SU-DHL-6 (cell line): ENCODE measurements around the gene TCF4.

ENCODE experiments used
- H2AFZ ChIP-seq: fragments of 200-600 bp; sonication (generic); 2 replicates; pipeline ENCODE4 v1.6.1; 2014; ENCODE audit warnings: low read depth, mild to moderate bottlenecking, moderate library complexity, mixed read lengths, antibody characterized with exemption, low read length; ENCODE audit not compliant: severe bottlenecking
- H3F3A ChIP-seq: fragments of 200-600 bp; shearing (Covaris generic); 2 replicates; pipeline ENCODE4 v1.6.0; 2016; ENCODE audit warnings: antibody characterized with exemption, mild to moderate bottlenecking; ENCODE audit not compliant: insufficient read depth
- H3K27ac ChIP-seq: fragments of 200-600 bp; sonication (generic); 2 replicates; pipeline ENCODE4 v1.5.1; 2016; ENCODE audit warnings: low read depth, mild to moderate bottlenecking, low read length, moderate library complexity, mixed read lengths
- H3K27me3 ChIP-seq: fragments of 200-600 bp; sonication (generic), shearing (Covaris generic); 2 replicates; pipeline ENCODE4 v1.6.0; 2014; ENCODE audit warnings: mild to moderate bottlenecking, low read length
- H3K36me3 ChIP-seq: fragments of 200-600 bp; sonication (generic); 2 replicates; pipeline ENCODE4 v1.6.1; 2014; ENCODE audit warnings: mild to moderate bottlenecking, low read length, mixed read lengths
- H3K4me2 ChIP-seq: fragments of 300-600, 200-600 bp; shearing (Covaris generic), sonication (generic); 2 replicates; pipeline ENCODE4 v1.6.0; 2014; ENCODE audit warnings: low read length, low read depth, mild to moderate bottlenecking; ENCODE audit not compliant: poor library complexity, severe bottlenecking
- H3K4me3 ChIP-seq: fragments of 200-600 bp; sonication (generic); 2 replicates; pipeline ENCODE4 v1.5.1; 2014; ENCODE audit warnings: antibody characterized with exemption, low read length, mild to moderate bottlenecking, mixed read lengths; ENCODE audit not compliant: insufficient read depth, poor library complexity, severe bottlenecking
- H3K79me2 ChIP-seq: fragments of 200-600 bp; sonication (generic); 2 replicates; pipeline ENCODE4 v1.6.1; 2014; ENCODE audit warnings: mild to moderate bottlenecking, low read length, moderate library complexity; ENCODE audit not compliant: insufficient read depth
- H3K9ac ChIP-seq: fragments of 200-600 bp; sonication (generic); 2 replicates; pipeline ENCODE4 v1.7.0; 2014; ENCODE audit warnings: mild to moderate bottlenecking, low read length
- H3K9me2 ChIP-seq: fragments of 200-600 bp; sonication (generic); replicated peaks from 2 replicates; pipeline ENCODE4 v1.6.1; 2014; ENCODE audit warnings: low read length; ENCODE audit not compliant: insufficient read depth
- H3K9me3 ChIP-seq: fragments of 200-600 bp; sonication (generic); 2 replicates; pipeline ENCODE4 v1.6.1; 2014; ENCODE audit warnings: low read length, mixed read lengths; ENCODE audit not compliant: insufficient read depth
- H4K20me1 ChIP-seq: fragments of 200-600 bp; sonication (generic); 2 replicates; pipeline ENCODE4 v1.6.1; 2014; ENCODE audit warnings: low read depth, mild to moderate bottlenecking, antibody characterized with exemption, low read length, moderate library complexity, mixed read lengths
- EZH2phosphoT487 ChIP-seq: fragments of 200-600 bp; sonication (generic), shearing (Covaris generic); conservative IDR thresholded peaks from 2 replicates; pipeline ENCODE4 v1.6.1; 2018; ENCODE audit warnings: mild to moderate bottlenecking, antibody characterized with exemption, low read length, moderate library complexity, mixed read lengths
- TF ChIP-seq, protein P1 (sequence below): fragments of 200-600 bp; sonication (generic); IDR thresholded peaks from one replicate; pipeline ENCODE4 v1.5.1; 2017; ENCODE audit warnings: antibody characterized with exemption, mild to moderate bottlenecking, low read length, moderate library complexity; ENCODE audit not compliant: insufficient read depth, poor library complexity, severe bottlenecking

TCF4 gene

DNA sequence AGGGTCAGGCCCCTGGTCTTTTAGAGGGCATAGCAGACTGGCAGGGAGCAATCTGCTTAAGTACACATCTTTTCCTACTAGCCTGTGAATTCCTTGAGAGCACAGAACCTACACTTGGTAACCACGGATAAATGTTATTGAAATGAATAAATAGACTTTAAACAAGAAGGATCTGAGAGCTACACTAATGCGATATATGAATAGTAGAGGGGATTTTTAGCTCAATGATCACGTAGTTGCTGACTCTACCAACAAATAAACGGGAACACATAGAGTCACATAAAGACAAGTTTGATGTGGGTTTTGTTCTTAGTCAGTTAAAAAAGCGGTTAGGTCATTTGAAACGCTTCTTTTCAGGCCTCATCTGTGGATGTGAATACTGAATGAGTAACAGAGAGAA, 338.4 kb downstream of the TCF4 start:
- no peak overlapping the region for H3K4me2 ChIP-seq
- H3K27ac ChIP-seq: no peak overlapping the region
- H2AFZ ChIP-seq: no peak overlapping the region
- no peaks in the 10 kb centered on the region for H3K27me3 ChIP-seq
- H4K20me1 ChIP-seq: no peaks in the 10 kb centered on the region
- no peaks in the 10 kb centered on the region for H3K79me2 ChIP-seq
- no peaks in the 10 kb centered on the region for H3K9me2 ChIP-seq
- no peaks in the 10 kb centered on the region for H3K9me3 ChIP-seq
- no peak overlapping the region for H3K9ac ChIP-seq
- H3F3A ChIP-seq: no peaks in the 10 kb centered on the region
- no peaks in the 10 kb centered on the region for H3K36me3 ChIP-seq
- H3K4me3 ChIP-seq: no peak overlapping the region
- TF ChIP-seq, protein P1, sequence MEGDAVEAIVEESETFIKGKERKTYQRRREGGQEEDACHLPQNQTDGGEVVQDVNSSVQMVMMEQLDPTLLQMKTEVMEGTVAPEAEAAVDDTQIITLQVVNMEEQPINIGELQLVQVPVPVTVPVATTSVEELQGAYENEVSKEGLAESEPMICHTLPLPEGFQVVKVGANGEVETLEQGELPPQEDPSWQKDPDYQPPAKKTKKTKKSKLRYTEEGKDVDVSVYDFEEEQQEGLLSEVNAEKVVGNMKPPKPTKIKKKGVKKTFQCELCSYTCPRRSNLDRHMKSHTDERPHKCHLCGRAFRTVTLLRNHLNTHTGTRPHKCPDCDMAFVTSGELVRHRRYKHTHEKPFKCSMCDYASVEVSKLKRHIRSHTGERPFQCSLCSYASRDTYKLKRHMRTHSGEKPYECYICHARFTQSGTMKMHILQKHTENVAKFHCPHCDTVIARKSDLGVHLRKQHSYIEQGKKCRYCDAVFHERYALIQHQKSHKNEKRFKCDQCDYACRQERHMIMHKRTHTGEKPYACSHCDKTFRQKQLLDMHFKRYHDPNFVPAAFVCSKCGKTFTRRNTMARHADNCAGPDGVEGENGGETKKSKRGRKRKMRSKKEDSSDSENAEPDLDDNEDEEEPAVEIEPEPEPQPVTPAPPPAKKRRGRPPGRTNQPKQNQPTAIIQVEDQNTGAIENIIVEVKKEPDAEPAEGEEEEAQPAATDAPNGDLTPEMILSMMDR: no peak
- no peak for TF ChIP-seq EZH2phosphoT487

- Histone ChIP-seq H3K27ac (no peak overlapping the region), H4K20me1 (no peaks in the 10 kb centered on the region), H3K9me3 (no peaks in the 10 kb centered on the region), H3K9ac (no peak overlapping the region), H3K79me2 (no peaks in the 10 kb centered on the region), H3F3A (no peaks in the 10 kb centered on the region), H3K27me3 (0 out of 2 replicates have a peak, but pooled peaks cover 3% of the 10 kb centered on the region), H3K9me2 (no peaks in the 10 kb centered on the region), H3K36me3 (no peaks in the 10 kb centered on the region), H3K4me3 (no peak overlapping the region), H2AFZ (no peak overlapping the region), H3K4me2 (no peak overlapping the region)
- TF ChIP-seq EZH2phosphoT487: no peak
- TF ChIP-seq, protein P1: no peak
These were observed 339.5 kb downstream of the TCF4 start for GRCh38 chr18:55248495-55248894.

- H2AFZ ChIP-seq: no peak overlapping the region
- no peak overlapping the region for H3K4me2 ChIP-seq
These were observed 341.0 kb downstream of the TCF4 start for GRCh38 chr18:55247032-55247431.

More at GRCh38 chr18:55247032-55247431, 341.0 kb downstream of the TCF4 start:
- Histone ChIP-seq H4K20me1 (no peaks in the 10 kb centered on the region), H3K79me2 (no peaks in the 10 kb centered on the region), H3K36me3 (no peaks in the 10 kb centered on the region), H3K27ac (no peak overlapping the region), H3F3A (no peaks in the 10 kb centered on the region), H3K27me3 (0 out of 2 replicates have a peak, but pooled peaks cover 3% of the 10 kb centered on the region), H3K9ac (no peak overlapping the region), H3K4me3 (no peak overlapping the region), H3K9me3 (no peaks in the 10 kb centered on the region), H3K9me2 (no peaks in the 10 kb centered on the region)
- TF ChIP-seq, protein P1: no peak
- TF ChIP-seq EZH2phosphoT487: no peak
